ENCODE data around the gene SPRED3. TPM values are rescaled to one million over a fixed set of nuclear protein-coding genes. Genes with fewer than 3 reads are reported as not detected.

Gene SPRED3
- total and polyA plus RNA-seq, 2 donors (not counting 1 experiment from before 2014, with no cell fraction given) = 1.5 to 2.0 TPM

GRCh38 chr19:38445362-38445761 is 56.9 kb downstream of the SPRED3 start:
- Histone ChIP-seq H3K27ac (ENCODE audit: insufficient read depth, low read length) (no peak overlapping the region), H4K20me1 (ENCODE audit: control insufficient read depth, extremely low read depth, insufficient read depth, low read length) (no peaks in the 10 kb centered on the region), H3K9me3 (ENCODE audit: control insufficient read depth, insufficient read depth, low read depth, low read length) (no peaks in the 10 kb centered on the region), H3K79me2 (ENCODE audit: control insufficient read depth, insufficient read depth, low read length) (no peaks in the 10 kb centered on the region), H3K4me1 (ENCODE audit: control insufficient read depth, extremely low read depth, insufficient read depth, low read length) (no peaks in the 10 kb centered on the region), H3K9ac (ENCODE audit: insufficient read depth, low read length) (no peak overlapping the region), H2AFZ (ENCODE audit: low read length) (no peak overlapping the region), H3K36me3 (ENCODE audit: control insufficient read depth, insufficient read depth, low read length) (no peaks in the 10 kb centered on the region), H3K27me3 (ENCODE audit: control insufficient read depth, insufficient read depth, low read length) (no peaks in the 10 kb centered on the region), H3K4me3 (replicated peaks in 1 of 4; ENCODE audit: control extremely low read depth in 1 of 4, insufficient read depth in 1 of 4, low read depth in 3 of 4, low read length in 4 of 4) (no peak overlapping the region), H3K4me2 (ENCODE audit: extremely low read depth, insufficient read depth, low read length) (no peak overlapping the region)
- TF ChIP-seq EZH2 (IDR thresholded peaks at IDR 0.05; ENCODE audit: low read length, missing control alignments) (no peak), CTCF (conservative IDR thresholded peaks at IDR 0.05 in 1 of 2, IDR thresholded peaks at IDR 0.05 in 1 of 2; ENCODE audit: low read depth in 1 of 2, low read length in 2 of 2) (no peak)
- no peak for DNase-seq (ENCODE audit: low read depth in 2 of 2)

- no peak overlapping the region for H3K27ac ChIP-seq (ENCODE audit: insufficient read depth, low read length)
- H3K9me3 ChIP-seq (ENCODE audit: control insufficient read depth, insufficient read depth, low read depth, low read length) = no peaks in the 10 kb centered on the region
Measured at GRCh38 chr19:38448225-38448624, 59.7 kb downstream of the SPRED3 start.

More at GRCh38 chr19:38448225-38448624, 59.7 kb downstream of the SPRED3 start:
- TF ChIP-seq CTCF (conservative IDR thresholded peaks at IDR 0.05 in 1 of 2, IDR thresholded peaks at IDR 0.05 in 1 of 2; ENCODE audit: low read depth in 1 of 2, low read length in 2 of 2) = no peak
- no peak for TF ChIP-seq EZH2 (IDR thresholded peaks at IDR 0.05; ENCODE audit: low read length, missing control alignments)
- Histone ChIP-seq H2AFZ (ENCODE audit: low read length) (no peak overlapping the region), H3K4me3 (replicated peaks in 1 of 4; ENCODE audit: control extremely low read depth in 1 of 4, insufficient read depth in 1 of 4, low read depth in 3 of 4, low read length in 4 of 4) (no peak overlapping the region), H3K27me3 (ENCODE audit: control insufficient read depth, insufficient read depth, low read length) (no peaks in the 10 kb centered on the region), H4K20me1 (ENCODE audit: control insufficient read depth, extremely low read depth, insufficient read depth, low read length) (no peaks in the 10 kb centered on the region), H3K4me1 (ENCODE audit: control insufficient read depth, extremely low read depth, insufficient read depth, low read length) (no peaks in the 10 kb centered on the region), H3K36me3 (ENCODE audit: control insufficient read depth, insufficient read depth, low read length) (no peaks in the 10 kb centered on the region), H3K4me2 (ENCODE audit: extremely low read depth, insufficient read depth, low read length) (no peak overlapping the region), H3K79me2 (ENCODE audit: control insufficient read depth, insufficient read depth, low read length) (no peaks in the 10 kb centered on the region), H3K9ac (ENCODE audit: insufficient read depth, low read length) (no peak overlapping the region)
- DNase-seq (ENCODE audit: low read depth in 2 of 2) = no peak

Other genes starting within 250 kb of the SPRED3 start
- gene DPF1, start 164.5 kb upstream of the SPRED3 start, total RNA-seq = 0.50 and 0.51 TPM in 2 replicates
- gene DPF1, start 164.5 kb upstream of the SPRED3 start, polyA plus RNA-seq = 1.6 and 5.2 TPM in 2 replicates
- gene PPP1R14A, start 132.3 kb upstream of the SPRED3 start, total RNA-seq = 2.1 and 7.1 TPM in 2 replicates
- gene PPP1R14A, start 132.3 kb upstream of the SPRED3 start, polyA plus RNA-seq = 2.2 and 146 TPM in 2 replicates
- gene SPINT2, start 124.1 kb upstream of the SPRED3 start, total RNA-seq = 4.5 and 8.7 TPM in 2 replicates
- 2.1 and 4.6 TPM in 2 replicates for gene SPINT2, start 124.1 kb upstream of the SPRED3 start, polyA plus RNA-seq
- gene C19orf33, start 84.4 kb upstream of the SPRED3 start, total RNA-seq = not detected in 2 replicates
- not detected in 2 replicates for gene C19orf33, start 84.4 kb upstream of the SPRED3 start, polyA plus RNA-seq
- 32.6 and 73.3 TPM in 2 replicates for gene YIF1B, start 72.8 kb upstream of the SPRED3 start, total RNA-seq
- gene YIF1B, start 72.8 kb upstream of the SPRED3 start, polyA plus RNA-seq = 67.2 and 96.5 TPM in 2 replicates
- gene KCNK6, start 68.9 kb upstream of the SPRED3 start, total RNA-seq = 1.8 and 3.0 TPM in 2 replicates
- gene KCNK6, start 68.9 kb upstream of the SPRED3 start, polyA plus RNA-seq = 4.0 and 48.1 TPM in 2 replicates
- gene CATSPERG, start 52.9 kb upstream of the SPRED3 start, total RNA-seq = 1.3 and 2.0 TPM in 2 replicates
- 0.16 and 0.43 TPM in 2 replicates for gene CATSPERG, start 52.9 kb upstream of the SPRED3 start, polyA plus RNA-seq
- 190 and 217 TPM in 2 replicates for gene PSMD8, start 14.1 kb upstream of the SPRED3 start, total RNA-seq
- gene PSMD8, start 14.1 kb upstream of the SPRED3 start, polyA plus RNA-seq = 287 and 366 TPM in 2 replicates
- under 0.01 and 0.50 TPM in 2 replicates for gene GGN, start 663 bp upstream of the SPRED3 start, total RNA-seq
- gene GGN, start 663 bp upstream of the SPRED3 start, polyA plus RNA-seq = 0.15 and 0.20 TPM in 2 replicates
- gene FAM98C, start 14.4 kb downstream of the SPRED3 start, total RNA-seq = 8.5 and 10.6 TPM in 2 replicates
- 4.5 and 4.9 TPM in 2 replicates for gene FAM98C, start 14.4 kb downstream of the SPRED3 start, polyA plus RNA-seq
- gene RASGRP4, start 37.5 kb downstream of the SPRED3 start, total RNA-seq = not detected in 2 replicates
- not detected in 2 replicates for gene RASGRP4, start 37.5 kb downstream of the SPRED3 start, polyA plus RNA-seq
- under 0.01 and 0.26 TPM in 2 replicates for gene RYR1, start 45.0 kb downstream of the SPRED3 start, total RNA-seq
- gene RYR1, start 45.0 kb downstream of the SPRED3 start, polyA plus RNA-seq = under 0.01 and 0.09 TPM in 2 replicates
- gene MAP4K1, start 229.3 kb downstream of the SPRED3 start, total RNA-seq = under 0.01 and 0.17 TPM in 2 replicates
- gene MAP4K1, start 229.3 kb downstream of the SPRED3 start, polyA plus RNA-seq = 0.09 and 0.12 TPM in 2 replicates
- 198 and 334 TPM in 2 replicates for gene EIF3K, start 230.5 kb downstream of the SPRED3 start, total RNA-seq
- gene EIF3K, start 230.5 kb downstream of the SPRED3 start, polyA plus RNA-seq = 171 and 280 TPM in 2 replicates

Measured in fibroblast of lung (primary cell).